HepG2 (cell line): ENCODE results near the gene SYDE1. TPM values are rescaled to one million over a fixed set of nuclear protein-coding genes. Genes with fewer than 3 reads are reported as not detected.

Experiments used
- ATAC-seq: fragments of 200-7000 bp; cut with Tn5 transposase; 3 replicates; pipeline ENCODE4 v1.9.1; 2020; ENCODE audit warnings: mild to moderate bottlenecking, moderate library complexity
- BruUV-seq: library from RNA; stranded (reverse); fragments of 400-500 nt; replicated peaks from 2 replicates; lab custom pipeline; 2021; lab: Mats Ljungman, UMichigan
- CTCF ChIA-PET: fragments of 300-600 bp; formaldehyde crosslinking; extraction: SDS; loops from one replicate; lab custom pipeline; 2021; ENCODE audit warnings: low total read pairs, inconsistent platforms, low intra/inter-chr PET ratio; lab: Yijun Ruan, JAX
- POLR2A ChIA-PET: fragments of 350-600 bp; sonication (Branson Sonifier 250); formaldehyde crosslinking; loops from one replicate; lab custom pipeline; 2020; ENCODE audit warnings: antibody characterized with exemption, inconsistent platforms; lab: Yijun Ruan, JAX
- DNase-seq: peaks from one replicate; pipeline ENCODE4 v3.0.0-alpha.2; 2015; ENCODE audit warnings: low spot score
- FAIRE-seq: peaks from 3 replicates; lab custom pipeline; 2011; peaks lifted over from hg19 to GRCh38; lab: Jason Lieb, UNC
- H2AFZ ChIP-seq: one replicate; pipeline ENCODE4 v1.6.1; 2011; ENCODE audit warnings: low read length, inconsistent platforms
- H3K27ac ChIP-seq: fragments of 300-600 bp; 3 replicates; pipeline ENCODE4 v1.8.0; 2011; ENCODE audit warnings: mixed run types, mild to moderate bottlenecking, mixed read lengths, low read length, inconsistent platforms; ENCODE audit not compliant: insufficient read depth; ENCODE audit errors: extremely low read length
- H3K27me3 ChIP-seq, 2 experiments: fragments of 200-600 bp in 1 of 2; 2 replicates in 1 of 2; 3 replicates in 1 of 2; pipeline versions ENCODE4 v1.6.0 to v1.8.0; 2011; ENCODE audit warnings: low read length in 2 of 2, mild to moderate bottlenecking in 2 of 2, moderate library complexity in 2 of 2, inconsistent platforms in 1 of 2; ENCODE audit not compliant: insufficient read depth in 2 of 2, control insufficient read depth in 1 of 2
- H3K36me3 ChIP-seq, 2 experiments: fragments of 200-600 bp in 1 of 2; replicated peaks in 1 of 2; 2 replicates in 1 of 2; 3 replicates in 1 of 2; pipeline versions ENCODE4 v1.5.1 to v1.8.0; 2011; ENCODE audit warnings: low read length in 2 of 2, inconsistent platforms in 1 of 2; ENCODE audit not compliant: insufficient read depth in 2 of 2, control insufficient read depth in 1 of 2
- H3K4me1 ChIP-seq: 2 replicates; pipeline ENCODE4 v1.5.1; 2012; ENCODE audit warnings: low read length, inconsistent platforms; ENCODE audit not compliant: insufficient read depth
- H3K4me2 ChIP-seq: 2 replicates; pipeline ENCODE4 v1.6.0; 2011; ENCODE audit warnings: low read depth, low read length, inconsistent platforms
- H3K4me3 ChIP-seq, 3 experiments: fragments of 200-600 bp in 1 of 3; sonication (generic), shearing (Covaris generic) in 1 of 3; replicated peaks in 1 of 3; 2 replicates each; pipeline ENCODE4 v1.5.1; 2011 to 2016; ENCODE audit warnings: low read length in 3 of 3, inconsistent platforms in 2 of 3, low read depth in 2 of 3, mild to moderate bottlenecking in 2 of 3, control low read depth in 1 of 3, mixed read lengths in 1 of 3; ENCODE audit not compliant: insufficient read depth in 1 of 3
- H3K79me2 ChIP-seq: one replicate; pipeline ENCODE4 v1.6.1; 2011; ENCODE audit warnings: low read length, inconsistent platforms; ENCODE audit not compliant: insufficient read depth
- H3K9ac ChIP-seq: 2 replicates; pipeline ENCODE4 v1.6.0; 2011; ENCODE audit warnings: mild to moderate bottlenecking, low read depth, low read length, inconsistent platforms; ENCODE audit not compliant: insufficient read depth
- H3K9me3 ChIP-seq: 2 replicates; pipeline ENCODE4 v1.5.1; 2012; ENCODE audit warnings: mild to moderate bottlenecking, low read length
- H4K20me1 ChIP-seq: 2 replicates; pipeline ENCODE4 v1.6.0; 2011; ENCODE audit warnings: inconsistent platforms, mild to moderate bottlenecking, low read length, moderate library complexity; ENCODE audit not compliant: insufficient read depth
- HMGXB3 ChIP-seq: sonication (generic); formaldehyde crosslinking; IDR thresholded peaks from 2 replicates; pipeline ENCODE4 v1.4.0; 2020; ENCODE audit warnings: missing genetic modification reagents, borderline replicate concordance
- WGBS: methylation state at CpG from one replicate; pipeline ENCODE4 v1.1.6; 2017; ENCODE audit warnings: low lambda C conversion rate; 5-methylcytosine and 5-hydroxymethylcytosine counted together
- in situ Hi-C: cut with HindIII; loops from 2 replicates; pipeline ENCODE4 v1.10.0; 2017; ENCODE audit warnings: low pct_unique_long_range_greater_than_20kb; ENCODE audit not compliant: extremely low pct_ligation_motif_present
- intact Hi-C: fragments of 100-400 bp; cut with micrococcal nuclease; formaldehyde crosslinking; loops from one replicate; pipeline ENCODE4 v1.10.0; 2022; ENCODE audit not compliant: unreplicated experiment
- polyA plus RNA-seq, 8 experiments: library from polyadenylated mRNA; depleted of rRNA in 3 of 8; stranded (reverse) in 7 of 8; unstranded in 1 of 8; fragments of >200 nt; fragmentation: Illumina TruSeq in 4 of 8; extraction: Trizol in 4 of 8; gene quantifications; 2 replicates each; pipeline versions ENCODE4 v1.2.1 to v1.2.3, GENCODE V29; 2011 to 2016; ENCODE audit warnings: low read depth in 4 of 8, missing spikeins in 1 of 8, mixed read lengths in 1 of 8; ENCODE audit not compliant: insufficient read depth in 1 of 8
- total RNA-seq, 5 experiments: library from RNA; depleted of rRNA; stranded (reverse); fragments of >200 nt; fragmentation: Illumina TruSeq; extraction: Trizol; gene quantifications; 2 replicates each; pipeline ENCODE4 v1.2.3, GENCODE V29; 2016; ENCODE audit warnings: low read depth in 1 of 5
- TF ChIP-seq, protein P1 (sequence below): sonication (generic); formaldehyde crosslinking; IDR thresholded peaks from 2 replicates; pipeline ENCODE4 v1.5.0; 2020; ENCODE audit warnings: mild to moderate bottlenecking, missing genetic modification reagents

The SYDE1 gene
- total and polyA plus RNA-seq, 2 of the 13 experiments (the other 11 are each of a cell fraction or from before 2014, with no cell fraction given) = 4.3 to 13.6 TPM

GRCh38 chr19:15126131-15126910, 19.1 kb downstream of the SYDE1 start:
- Histone ChIP-seq H3K4me3 (peak overlapping the region; percentile 3 to 62 (median 44); a peak in 5 of 6 replicates), H3K79me2 (peaks cover 17% of the 10 kb centered on the region), H3K9ac (peak overlapping the region; percentile 87; the same call in 1 of the 2 replicates), H3K27ac (peak overlapping the region; percentile 91), H3K4me2 (peak overlapping the region; percentile 89), H3K4me1 (peaks cover 28% of the 10 kb centered on the region), H3K9me3 (no peaks in the 10 kb centered on the region), H3K27me3 (peaks cover 0 to 6% of the 10 kb centered on the region in 2 experiments; a peak in 2 of 5 replicates), H4K20me1 (no peaks in the 10 kb centered on the region), H2AFZ (no peak overlapping the region)
- 25% methylated on average over 2 of the region's 2 CpGs for whole genome bisulfite sequencing
- DNase-seq = peak; percentile 38
- in situ Hi-C loops (no loop called here), intact Hi-C loops (no loop called here)
- no peak for FAIRE-seq
- ChIA-PET POLR2A (interaction anchor here (0.9 to 2.6 kb wide), 7 partner anchors 10 to 293 kb away, joined by 3 to 19 read pairs (median 3); no protein-coding TSS in a partner anchor), CTCF (no interaction called here)
- ATAC-seq = no peak
- BruUV-seq = no TSS peak
- TF ChIP-seq HMGXB3 (CRISPR knock-in tag) = no peak
- TF ChIP-seq, protein P1, sequence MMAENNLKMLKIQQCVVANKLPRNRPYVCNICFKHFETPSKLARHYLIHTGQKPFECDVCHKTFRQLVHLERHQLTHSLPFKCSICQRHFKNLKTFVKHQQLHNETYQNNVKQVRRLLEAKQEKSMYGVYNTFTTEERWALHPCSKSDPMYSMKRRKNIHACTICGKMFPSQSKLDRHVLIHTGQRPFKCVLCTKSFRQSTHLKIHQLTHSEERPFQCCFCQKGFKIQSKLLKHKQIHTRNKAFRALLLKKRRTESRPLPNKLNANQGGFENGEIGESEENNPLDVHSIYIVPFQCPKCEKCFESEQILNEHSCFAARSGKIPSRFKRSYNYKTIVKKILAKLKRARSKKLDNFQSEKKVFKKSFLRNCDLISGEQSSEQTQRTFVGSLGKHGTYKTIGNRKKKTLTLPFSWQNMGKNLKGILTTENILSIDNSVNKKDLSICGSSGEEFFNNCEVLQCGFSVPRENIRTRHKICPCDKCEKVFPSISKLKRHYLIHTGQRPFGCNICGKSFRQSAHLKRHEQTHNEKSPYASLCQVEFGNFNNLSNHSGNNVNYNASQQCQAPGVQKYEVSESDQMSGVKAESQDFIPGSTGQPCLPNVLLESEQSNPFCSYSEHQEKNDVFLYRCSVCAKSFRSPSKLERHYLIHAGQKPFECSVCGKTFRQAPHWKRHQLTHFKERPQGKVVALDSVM (CRISPR knock-in tag) = peak; percentile 83
- TF ChIP-seq, all 625 proteins: peak for 1
- peaks cover 9% of the 10 kb centered on the region in 2 experiments for H3K36me3 ChIP-seq
